GM21526 (cell line): Measurements from ENCODE around the gene PATE2.

Experiments used
- ATAC-seq: cut with Tn5 transposase; IDR thresholded peaks from one replicate; pipeline ENCODE4 v1.9.1; 2021; ENCODE audit warnings: moderate library complexity; ENCODE audit not compliant: unreplicated experiment, low FRiP score

PATE2 gene

DNA sequence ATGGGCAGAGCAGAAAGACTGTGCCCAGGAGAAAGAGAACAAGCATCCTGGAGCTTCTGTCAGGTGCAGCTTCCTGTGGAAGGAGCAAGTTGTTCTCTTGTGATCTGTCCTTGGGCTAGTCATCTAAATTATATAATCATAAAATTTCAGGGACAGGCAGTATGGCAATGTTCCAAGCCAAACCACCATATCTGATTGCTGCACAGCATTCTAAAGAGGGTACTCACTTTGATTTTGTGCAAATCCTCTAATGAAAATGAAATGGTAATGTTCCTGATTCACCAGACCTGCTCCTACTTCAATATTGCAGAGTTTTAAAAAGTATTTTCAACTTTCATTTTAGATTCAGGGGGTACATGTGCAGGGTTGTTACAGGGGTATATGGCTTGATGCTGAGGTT is at the start of gene PATE2:
TSS of gene PATE2 (minus strand) at position 101 of the 400 bp plus-strand sequence. CDS start at position 46, 55 bp downstream.
- no peak for ATAC-seq

DNA sequence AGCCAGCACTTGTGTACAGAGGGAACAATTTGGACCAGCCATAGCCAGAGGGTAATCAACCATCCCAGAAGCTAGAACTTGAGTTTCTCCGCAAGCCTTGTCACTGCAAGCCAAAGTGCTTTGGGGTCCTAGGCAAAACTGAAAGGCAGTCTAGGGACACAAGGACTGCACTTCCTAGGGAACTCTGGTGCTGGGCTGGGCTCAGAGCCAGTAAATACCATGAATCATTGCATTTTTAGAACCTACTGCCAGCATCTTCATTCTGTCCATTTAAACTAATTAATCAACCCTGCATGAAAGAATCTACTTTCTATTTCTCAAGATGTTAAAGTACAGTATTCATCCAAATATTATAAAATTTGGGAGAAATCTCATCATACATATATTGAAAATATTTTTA is 29.3 kb upstream of the PATE2 start:
- no peak for ATAC-seq

DNA sequence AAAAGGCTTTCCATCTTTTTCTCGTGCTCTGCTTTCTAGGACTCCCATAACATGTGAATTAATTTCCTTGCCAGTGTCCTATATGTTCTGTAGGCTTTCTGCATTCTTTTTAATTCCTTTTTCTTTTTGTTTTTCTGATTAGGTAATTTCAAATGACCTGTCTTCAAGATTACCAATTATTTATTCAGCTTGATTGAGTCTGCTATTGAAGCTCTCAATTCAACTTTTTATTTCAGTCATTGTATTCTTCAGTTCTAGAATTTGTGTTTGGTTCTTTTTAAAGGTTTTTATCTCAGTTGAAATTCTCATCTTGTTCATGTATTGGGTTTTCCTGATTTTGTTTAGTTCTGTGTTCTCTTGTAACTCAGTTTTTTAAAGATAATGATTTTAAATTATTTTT is 23.8 kb upstream of the PATE2 start:
- no peak for ATAC-seq

DNA sequence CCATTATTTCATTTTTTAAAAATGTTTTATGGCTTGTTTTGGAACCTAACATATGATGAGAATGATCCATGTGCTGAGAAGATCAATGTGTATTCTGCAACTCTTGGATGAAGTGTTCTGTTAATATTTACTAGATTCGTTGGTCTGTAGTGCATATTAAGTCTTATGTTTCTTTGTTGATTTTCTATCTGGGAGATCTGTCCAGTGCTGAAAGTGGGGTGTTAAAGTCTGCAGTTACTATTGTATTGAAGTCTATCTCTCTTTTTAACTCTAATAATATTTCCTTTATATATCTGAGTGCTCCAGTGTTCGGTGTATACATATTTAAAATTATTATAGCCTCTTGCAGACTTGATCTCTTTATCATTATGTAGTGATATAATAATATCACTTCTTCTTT is 21.2 kb upstream of the PATE2 start:
- ATAC-seq = no peak

DNA sequence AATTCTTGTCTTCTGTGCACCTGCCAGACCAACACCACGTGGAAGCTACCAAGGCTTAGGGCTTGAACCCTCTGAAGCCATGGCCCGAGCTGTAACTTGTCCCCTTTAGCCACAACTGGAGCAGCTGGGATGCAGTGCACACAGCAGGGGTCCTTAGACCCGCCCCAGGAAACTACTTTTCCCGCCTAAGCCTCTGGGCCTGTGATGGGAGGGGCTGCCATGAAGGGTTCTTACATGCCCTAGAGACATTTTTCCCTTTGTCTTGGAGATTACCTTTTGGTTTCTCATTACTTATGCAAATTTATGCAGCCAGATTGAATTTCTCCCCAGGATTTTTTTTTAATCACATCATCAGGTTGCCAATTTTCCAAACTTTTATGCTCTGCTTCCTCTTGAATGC is 19.0 kb upstream of the PATE2 start:
- ATAC-seq = no peak

DNA sequence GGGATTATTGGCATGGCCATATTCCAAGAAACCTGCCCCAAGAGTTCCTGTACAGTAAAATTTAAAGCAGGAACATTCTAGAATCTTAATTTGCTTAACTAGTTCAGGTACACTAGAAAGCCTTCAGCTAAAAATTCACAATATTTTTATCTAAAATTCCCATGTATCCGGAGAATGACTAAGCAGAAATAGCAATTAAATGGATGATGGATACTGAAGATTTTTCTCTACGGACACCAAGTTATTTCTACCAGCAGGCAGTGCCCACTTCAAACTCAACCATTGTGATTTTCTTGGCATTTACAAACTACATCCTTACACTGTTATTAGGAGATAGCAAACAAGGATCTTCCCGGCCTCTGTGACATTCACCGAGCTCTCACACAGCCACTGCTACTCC is 12.2 kb upstream of the PATE2 start:
- ATAC-seq = no peak

- ATAC-seq = no peak
Observed at GRCh38 chr11:125787827-125788226, 9.2 kb upstream of the PATE2 start, which contains the start of gene PATE3. TSS of gene PATE3 (plus strand) at chr11:125788127. CDS start at chr11:125788152, 25 bp downstream.

DNA sequence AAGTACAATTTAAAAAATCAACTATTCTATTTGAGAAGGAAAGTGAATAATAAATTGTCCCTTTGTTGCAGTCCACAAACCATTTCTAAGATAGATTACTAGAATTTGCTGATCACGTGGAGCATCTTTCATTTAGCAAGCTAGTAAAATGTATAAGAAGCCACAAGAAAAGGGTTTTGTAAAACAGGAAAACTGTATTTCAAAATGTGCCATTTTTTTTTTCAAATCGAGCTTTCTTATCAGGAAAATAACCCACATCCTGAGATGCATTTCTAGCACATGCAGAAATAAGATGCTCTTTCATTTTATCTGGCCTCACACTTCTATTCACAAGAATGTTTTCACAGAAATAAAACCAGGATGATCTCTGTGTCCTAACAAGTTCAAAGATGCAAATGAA is 6.0 kb upstream of the PATE2 start:
- ATAC-seq = no peak

DNA sequence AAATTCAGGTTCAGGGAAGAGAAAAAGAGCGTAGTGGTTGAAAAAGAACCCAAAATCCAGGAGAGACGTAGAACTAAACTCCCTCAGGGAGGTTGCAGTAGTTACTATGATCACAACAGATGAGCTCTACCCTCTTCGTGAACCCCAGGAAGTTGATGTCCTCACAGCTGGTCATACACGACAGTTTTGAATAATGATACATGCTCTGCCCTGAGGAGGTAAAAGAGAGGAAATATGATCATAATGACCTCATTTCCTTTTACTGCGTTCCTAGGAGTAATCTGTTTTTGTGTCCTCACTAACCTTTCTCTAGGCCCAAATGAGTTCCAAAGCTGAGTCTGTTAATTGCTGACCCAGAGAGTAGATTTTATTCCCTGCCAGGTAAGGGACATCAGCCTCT is 1.3 kb downstream of the PATE2 start:
- no peak for ATAC-seq

DNA sequence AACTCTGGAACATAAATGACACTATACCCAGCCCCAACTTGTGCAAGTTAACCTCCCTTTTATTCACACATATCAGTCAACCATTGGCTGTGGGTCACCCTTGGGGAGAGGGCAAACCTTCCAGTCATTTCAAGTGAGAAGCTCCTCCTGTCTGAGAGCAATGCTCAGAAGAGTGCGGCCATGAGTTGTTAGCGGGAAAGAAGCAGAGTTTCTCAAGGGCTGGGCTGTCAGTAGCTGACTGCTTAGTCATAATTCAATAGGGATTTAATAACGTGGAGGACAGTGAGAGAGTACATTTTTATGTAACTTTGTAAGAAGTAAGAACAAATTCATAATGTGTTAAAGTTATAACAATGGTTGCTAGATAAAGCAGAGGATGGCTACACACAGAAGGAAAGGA is 5.1 kb downstream of the PATE2 start:
- no peak for ATAC-seq

GRCh38 chr11:125772834-125773505 is 5.7 kb downstream of the PATE2 start:
- no peak for ATAC-seq

- no peak for ATAC-seq
Observed at GRCh38 chr11:125770583-125770982, 8.0 kb downstream of the PATE2 start.

DNA sequence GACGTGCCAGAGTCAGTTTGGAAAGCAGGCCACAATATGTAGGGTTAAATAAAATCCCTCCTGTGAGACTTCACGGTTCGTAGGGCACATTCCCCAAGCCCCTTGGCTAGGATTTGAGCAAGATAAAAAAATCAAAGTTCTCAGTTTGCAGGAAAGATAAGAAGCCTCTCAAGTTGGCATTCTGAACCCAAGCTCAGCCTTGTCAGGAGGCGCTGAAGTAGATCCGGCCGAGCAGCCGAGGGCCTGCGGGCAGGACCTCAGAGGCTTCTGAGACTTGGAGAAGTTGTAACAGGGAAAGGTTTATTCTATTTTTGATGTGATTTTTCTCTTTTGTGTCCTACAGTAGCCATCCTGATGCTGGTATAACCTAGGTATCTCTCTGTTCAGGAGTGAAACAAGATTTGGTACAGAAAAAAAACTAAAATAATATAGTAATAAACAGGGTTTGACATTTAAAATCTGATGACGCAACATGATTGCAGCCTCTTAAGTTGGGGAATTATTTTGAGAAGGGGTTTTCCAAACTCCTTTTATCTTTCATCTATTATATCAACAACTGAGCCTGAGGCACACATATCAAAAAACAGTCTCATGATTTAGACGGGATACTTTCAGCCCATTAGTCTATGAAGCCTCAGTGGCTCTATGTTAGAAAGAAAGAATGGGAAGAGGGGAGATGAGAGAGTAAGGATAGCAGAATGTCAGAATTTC is 10.1 kb downstream of the PATE2 start:
- ATAC-seq = no peak

- no peak for ATAC-seq
Observed at GRCh38 chr11:125766251-125766650, 12.4 kb downstream of the PATE2 start.

GRCh38 chr11:125763483-125763882 is 15.1 kb downstream of the PATE2 start:
- no peak for ATAC-seq

GRCh38 chr11:125762445-125762844 is 16.2 kb downstream of the PATE2 start:
- no peak for ATAC-seq

GRCh38 chr11:125756050-125756449 is 22.6 kb downstream of the PATE2 start:
- ATAC-seq = no peak

GRCh38 chr11:125750629-125751028 is 28.0 kb downstream of the PATE2 start:
- ATAC-seq = no peak

DNA sequence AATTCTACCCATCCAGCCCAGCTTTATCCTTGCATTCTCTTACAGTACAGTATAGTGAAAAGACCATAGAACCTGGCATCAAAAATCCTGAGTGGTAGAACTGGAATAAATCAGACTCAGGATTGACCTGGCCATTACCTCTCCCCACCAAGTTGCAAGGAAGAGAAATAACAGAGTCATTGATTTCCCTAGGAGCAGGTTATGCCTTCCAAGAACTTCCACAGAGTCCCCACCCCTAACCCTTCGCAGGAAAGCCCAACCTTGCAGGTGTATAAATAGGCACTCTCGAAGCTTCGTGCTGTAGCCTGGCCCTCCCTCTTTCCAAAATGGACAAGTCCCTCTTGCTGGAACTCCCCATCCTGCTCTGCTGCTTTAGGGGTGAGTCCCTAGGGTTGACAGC is 32.6 kb downstream of the PATE2 start, which contains the start of gene PATE1:
TSS of gene PATE1 (plus strand) at position 301 of the 400 bp plus-strand sequence. CDS start at position 327, 26 bp downstream.
- no peak for ATAC-seq

GRCh38 chr11:125743681-125744080 is 34.9 kb downstream of the PATE2 start:
- no peak for ATAC-seq

DNA sequence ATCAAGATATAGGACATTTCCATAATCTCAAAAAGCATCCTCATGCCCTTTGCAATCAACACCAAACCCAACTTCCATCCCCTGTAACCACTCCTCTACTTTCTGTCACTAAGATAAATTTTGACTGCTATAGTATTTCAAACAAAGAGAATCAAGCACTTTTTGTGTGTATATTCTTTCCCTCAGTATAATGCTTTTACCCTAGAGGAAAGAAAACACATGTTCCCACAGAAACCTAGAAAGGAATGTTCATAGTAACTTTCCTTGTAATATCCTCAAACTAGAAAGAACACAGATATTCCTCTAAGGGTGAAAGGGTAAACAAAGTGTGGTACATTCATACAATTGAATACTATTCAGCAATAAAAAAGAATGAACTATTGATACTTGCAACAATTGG is 38.0 kb downstream of the PATE2 start:
- no peak for ATAC-seq

GRCh38 chr11:125728969-125729368 is 49.7 kb downstream of the PATE2 start:
- no peak for ATAC-seq
